T-helper 2 cell treated with Interferon-gamma antibody and Interleukin-4, amounts not matched to agents 100 ng/mL and 5 ng/mL, for 36 hours (primary cell): ENCODE data around the gene ANKS1A. TPM values are rescaled to one million over a fixed set of nuclear protein-coding genes. Genes with fewer than 3 reads are reported as not detected.

Source experiments
- intact Hi-C: fragments of 100-400 bp; cut with micrococcal nuclease; formaldehyde crosslinking; loops from one replicate; pipeline ENCODE4 v1.15.1; 2023
- total RNA-seq: library from RNA; stranded (reverse); gene quantifications from 2 replicates; pipeline ENCODE4 v1.2.3, GENCODE V29; 2022

ANKS1A gene
- total RNA-seq, 1 donor from 2014 or later, result 6.8 TPM

- intact Hi-C loops, result no loop called here
These were observed 147.2 kb downstream of the ANKS1A start for GRCh38 chr6:35036059-35036827.

- intact Hi-C loops, result no loop called here
These were observed 148.0 kb downstream of the ANKS1A start for GRCh38 chr6:35036828-35037663.

- intact Hi-C loops, result no loop called here
These were observed 148.6 kb downstream of the ANKS1A start for GRCh38 chr6:35037664-35038038.

GRCh38 chr6:35038076-35038475 lies 149.0 kb downstream of the ANKS1A start:
- intact Hi-C loops, result no loop called here

GRCh38 chr6:35040398-35040797 lies 151.3 kb downstream of the ANKS1A start:
- intact Hi-C loops, result no loop called here

GRCh38 chr6:35041086-35041861 lies 152.2 kb downstream of the ANKS1A start:
- intact Hi-C loops, result no loop called here

- intact Hi-C loops, result no loop called here
These were observed 153.2 kb downstream of the ANKS1A start for GRCh38 chr6:35042031-35042815.

GRCh38 chr6:35043381-35044130 lies 154.5 kb downstream of the ANKS1A start:
- intact Hi-C loops, result no loop called here

- intact Hi-C loops, result no loop called here
These were observed 155.2 kb downstream of the ANKS1A start for GRCh38 chr6:35044145-35044745.

GRCh38 chr6:35044761-35045421 lies 155.8 kb downstream of the ANKS1A start:
- intact Hi-C loops, result no loop called here

GRCh38 chr6:35046103-35046502 lies 157.0 kb downstream of the ANKS1A start:
- intact Hi-C loops, result no loop called here

GRCh38 chr6:35046862-35047261 lies 157.8 kb downstream of the ANKS1A start:
- intact Hi-C loops, result no loop called here

GRCh38 chr6:35047265-35048011 lies 158.4 kb downstream of the ANKS1A start:
- intact Hi-C loops, result no loop called here

GRCh38 chr6:35048031-35048613 lies 159.1 kb downstream of the ANKS1A start:
- intact Hi-C loops, result no loop called here

GRCh38 chr6:35048631-35049083 lies 159.6 kb downstream of the ANKS1A start:
- intact Hi-C loops, result no loop called here

GRCh38 chr6:35049156-35049735 lies 160.2 kb downstream of the ANKS1A start:
- intact Hi-C loops, result no loop called here

GRCh38 chr6:35049900-35050756 lies 161.1 kb downstream of the ANKS1A start:
- intact Hi-C loops, result no loop called here
